ENCODE results near the gene HDHD5. TPM values are rescaled to one million over a fixed set of nuclear protein-coding genes. Genes with fewer than 3 reads are reported as not detected.

HDHD5 gene
- polyA plus RNA-seq, 1 experiment = 35.3 TPM

- no peak for DNase-seq (ENCODE audit: low read depth)
- no peak for TF ChIP-seq CTCF (IDR thresholded peaks at IDR 0.05; ENCODE audit: insufficient read depth, low read depth, low read length)
- Histone ChIP-seq H3K27me3 (ENCODE audit: control insufficient read depth, insufficient read depth, low read length) (no peaks in the 10 kb centered on the region), H3K4me3 (ENCODE audit: low read depth, low read length) (no peak overlapping the region), H3K36me3 (ENCODE audit: control insufficient read depth, insufficient read depth, low read length) (peaks cover 4% of the 10 kb centered on the region)
- POLR2A ChIA-PET = no interaction called here
- CTCF ChIA-PET = interaction anchor here (0.6 to 1.2 kb wide), 3 partner anchors 10 to 56 kb away, joined by 3 to 4 read pairs (median 4); no protein-coding TSS in a partner anchor
These were observed 27.0 kb downstream of the HDHD5 start for GRCh38 chr22:17132112-17132511.

- TF ChIP-seq CTCF (IDR thresholded peaks at IDR 0.05; ENCODE audit: insufficient read depth, low read depth, low read length) = no peak
- CTCF ChIA-PET = interaction anchor here (1.2 kb wide), 1 partner anchor 10 kb away, joined by 4 read pairs; no protein-coding TSS in a partner anchor
- Histone ChIP-seq H3K36me3 (ENCODE audit: control insufficient read depth, insufficient read depth, low read length) (peaks cover 2% of the 10 kb centered on the region; the same call in 1 of the 2 replicates), H3K27me3 (ENCODE audit: control insufficient read depth, insufficient read depth, low read length) (no peaks in the 10 kb centered on the region), H3K4me3 (ENCODE audit: low read depth, low read length) (no peak overlapping the region)
- no peak for DNase-seq (ENCODE audit: low read depth)
- POLR2A ChIA-PET = no interaction called here
These were observed 27.4 kb downstream of the HDHD5 start for GRCh38 chr22:17131686-17132085.

- DNase-seq (ENCODE audit: low read depth) = no peak
- ChIA-PET CTCF (no interaction called here), POLR2A (no interaction called here)
- H3K27me3 ChIP-seq (ENCODE audit: control insufficient read depth, insufficient read depth, low read length) = no peaks in the 10 kb centered on the region
- H3K36me3 ChIP-seq (ENCODE audit: control insufficient read depth, insufficient read depth, low read length) = no peaks in the 10 kb centered on the region
- H3K4me3 ChIP-seq (ENCODE audit: low read depth, low read length) = no peak overlapping the region
- TF ChIP-seq CTCF (IDR thresholded peaks at IDR 0.05; ENCODE audit: insufficient read depth, low read depth, low read length) = no peak
These were observed 28.9 kb downstream of the HDHD5 start for GRCh38 chr22:17130199-17130598.

- Histone ChIP-seq H3K27me3 (ENCODE audit: control insufficient read depth, insufficient read depth, low read length) (peaks cover 9% of the 10 kb centered on the region), H3K36me3 (ENCODE audit: control insufficient read depth, insufficient read depth, low read length) (no peaks in the 10 kb centered on the region), H3K4me3 (ENCODE audit: low read depth, low read length) (peak within 1 kb of the TSS; percentile 36)
- no peak for TF ChIP-seq CTCF (IDR thresholded peaks at IDR 0.05; ENCODE audit: insufficient read depth, low read depth, low read length)
- ChIA-PET CTCF (no interaction called here), POLR2A (no interaction called here)
- no peak for DNase-seq (ENCODE audit: low read depth)
These were observed 37.6 kb downstream of the HDHD5 start, which contains the start of gene TMEM121B for GRCh38 chr22:17121233-17122195. TSS of gene TMEM121B (minus strand) at chr22:17121360. CDS start at chr22:17121127, 233 bp downstream.

- Histone ChIP-seq H3K27me3 (ENCODE audit: control insufficient read depth, insufficient read depth, low read length) (peaks cover 10% of the 10 kb centered on the region), H3K4me3 (ENCODE audit: low read depth, low read length) (peak overlapping the region; percentile 36), H3K36me3 (ENCODE audit: control insufficient read depth, insufficient read depth, low read length) (no peaks in the 10 kb centered on the region)
- no peak for TF ChIP-seq CTCF (IDR thresholded peaks at IDR 0.05; ENCODE audit: insufficient read depth, low read depth, low read length)
- ChIA-PET CTCF (no interaction called here), POLR2A (no interaction called here)
- no peak for DNase-seq (ENCODE audit: low read depth)
These were observed 38.3 kb downstream of the HDHD5 start for GRCh38 chr22:17120711-17121232.

Measured in BJ (cell line).